Activated naive CD4-positive, alpha-beta T cell treated with Interleukin-2 at 50 U/mL for 16 hours (primary cell): ENCODE results near the gene DNAJC15.
"Not testable (repeated sequence)": the region's sequence is repeated elsewhere in the genome, so short reads cannot be mapped to it uniquely, and the experiment has no call there.

Experiments
- DNase-seq: peaks from one replicate; pipeline ENCODE4 v3.0.0-alpha.2; 2020

DNAJC15 gene

DNA sequence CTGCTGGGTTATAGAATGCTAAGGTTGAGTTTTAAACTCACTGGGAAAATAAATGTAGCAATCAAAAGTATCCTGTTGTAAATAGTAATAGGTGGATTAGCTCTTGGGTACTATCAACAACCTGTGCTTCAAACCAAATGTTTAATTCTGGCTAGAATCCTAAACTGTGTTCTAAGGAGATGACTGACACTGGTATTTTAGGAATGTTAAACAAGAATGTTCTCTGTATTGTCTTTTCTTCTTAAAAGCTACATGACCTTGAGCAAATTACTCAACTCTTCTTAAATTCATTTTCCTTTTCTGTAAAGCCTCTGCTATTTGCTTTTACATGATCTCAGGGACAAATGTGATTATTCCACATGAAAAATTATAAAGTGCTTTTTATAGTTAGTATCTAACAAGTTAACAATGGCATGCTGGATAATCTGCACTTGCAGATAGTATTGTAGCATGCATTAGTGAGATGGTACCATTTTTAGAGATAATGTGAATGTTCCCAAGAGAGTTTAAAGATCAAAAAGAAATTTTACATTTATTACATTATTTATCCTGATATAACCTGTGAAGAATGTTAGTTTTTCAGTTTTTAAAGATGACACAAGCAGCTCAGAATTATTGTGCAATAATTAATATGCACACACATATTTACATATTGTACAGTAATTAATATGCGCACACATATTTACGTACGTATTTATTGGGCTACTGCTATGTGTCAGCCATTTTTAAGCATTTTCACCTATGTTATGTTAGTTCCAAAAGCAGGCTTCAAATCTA is 17.7 kb upstream of the DNAJC15 start:
- no peak for DNase-seq

GRCh38 chr13:43006893-43007631 is 16.3 kb upstream of the DNAJC15 start:
- DNase-seq: no peak

GRCh38 chr13:43008596-43008995 is 14.8 kb upstream of the DNAJC15 start:
- DNase-seq: no peak

- no peak for DNase-seq
These were observed 13.9 kb upstream of the DNAJC15 start for GRCh38 chr13:43009506-43009905.

GRCh38 chr13:43014162-43014561 is 9.2 kb upstream of the DNAJC15 start:
- DNase-seq: no peak

- no peak for DNase-seq
These were observed 7.2 kb upstream of the DNAJC15 start for GRCh38 chr13:43016226-43016625.

DNA sequence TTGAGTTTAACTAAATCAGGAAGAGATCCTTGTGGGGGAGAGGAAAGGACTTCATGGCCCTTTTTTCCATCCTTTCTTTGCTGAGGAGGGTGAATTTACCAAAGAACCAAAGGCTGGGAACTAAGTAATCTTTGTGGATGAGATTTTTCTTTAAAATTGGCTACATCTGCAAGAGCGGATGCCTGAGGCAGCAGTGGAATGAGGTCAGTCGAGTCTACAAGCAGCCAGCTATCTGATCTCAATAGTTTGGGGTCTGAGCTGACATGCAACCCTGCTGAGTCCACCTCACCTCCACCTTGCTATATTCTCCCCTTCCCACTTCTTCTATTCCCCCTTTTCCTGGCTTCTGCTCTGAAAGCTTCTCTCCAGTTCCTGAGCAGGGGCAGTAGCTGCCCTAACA is 3.6 kb upstream of the DNAJC15 start:
- no peak for DNase-seq

DNA sequence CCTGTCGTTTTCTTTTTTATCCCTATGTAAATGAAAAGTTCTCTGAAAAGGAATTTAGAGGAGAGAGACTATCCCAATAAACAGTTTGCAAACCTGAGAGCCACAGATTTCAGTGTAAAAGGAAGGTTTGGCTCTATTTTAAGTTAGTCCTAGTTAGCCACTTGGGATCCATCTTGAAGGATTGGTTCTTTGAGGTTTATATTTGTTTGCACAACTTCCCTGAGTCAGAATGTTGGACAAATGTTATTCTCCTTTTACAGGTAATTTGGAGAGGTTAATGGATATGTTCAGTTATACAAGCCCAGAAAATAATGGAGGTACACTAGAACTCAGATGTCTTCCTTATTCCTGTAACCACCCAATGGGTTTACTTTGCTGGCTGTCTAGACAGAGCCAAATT is 2.6 kb upstream of the DNAJC15 start:
- DNase-seq: no peak

DNA sequence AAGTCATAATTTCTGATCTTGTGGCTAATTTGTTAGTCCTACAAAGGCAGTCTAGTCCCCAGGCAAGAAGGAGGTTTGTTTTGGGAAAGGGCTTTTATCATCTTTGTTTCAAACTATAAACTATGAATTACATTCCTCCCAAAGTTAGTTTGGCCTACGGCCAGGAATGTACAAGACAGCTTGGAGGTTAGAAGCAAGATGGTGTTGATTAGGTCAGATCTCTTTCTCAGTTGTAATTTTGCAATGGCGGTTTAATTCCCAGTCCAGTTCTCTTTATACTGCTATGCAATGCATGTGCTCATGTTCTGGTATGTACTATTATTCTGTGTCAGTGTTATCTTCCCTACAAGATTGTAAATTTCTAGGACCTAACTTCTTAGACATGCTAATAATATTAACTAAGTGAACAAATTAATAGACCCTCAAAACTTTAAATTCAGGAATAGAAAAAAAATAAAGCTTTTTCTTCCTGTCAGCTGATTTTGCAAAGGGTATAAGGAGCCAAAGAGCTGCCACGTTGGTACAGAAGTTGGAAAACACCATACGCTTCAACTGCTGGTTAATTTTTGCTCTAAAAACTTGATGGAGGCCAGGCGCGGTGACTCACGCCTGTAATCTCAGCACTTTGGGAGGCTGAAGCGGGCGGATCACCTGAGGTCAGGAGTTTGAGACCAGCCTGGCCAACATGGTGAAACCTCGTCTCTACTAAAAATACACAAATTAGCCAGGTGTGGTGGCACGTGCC is 1.3 kb upstream of the DNAJC15 start:
- DNase-seq: no peak

- DNase-seq: no peak
These were observed 475 bp upstream of the DNAJC15 start for GRCh38 chr13:43022934-43023288.

- DNase-seq: no peak
These were observed 2.9 kb downstream of the DNAJC15 start for GRCh38 chr13:43026262-43026661.

- no peak for DNase-seq
These were observed 7.2 kb downstream of the DNAJC15 start for GRCh38 chr13:43030548-43030947.

- DNase-seq: no peak
These were observed 8.5 kb downstream of the DNAJC15 start for GRCh38 chr13:43031881-43032280.

GRCh38 chr13:43033038-43033437 is 9.7 kb downstream of the DNAJC15 start:
- no peak for DNase-seq

- DNase-seq: no peak
These were observed 13.2 kb downstream of the DNAJC15 start for GRCh38 chr13:43036351-43037250.

GRCh38 chr13:43039966-43040365 is 16.6 kb downstream of the DNAJC15 start:
- DNase-seq: no peak

DNA sequence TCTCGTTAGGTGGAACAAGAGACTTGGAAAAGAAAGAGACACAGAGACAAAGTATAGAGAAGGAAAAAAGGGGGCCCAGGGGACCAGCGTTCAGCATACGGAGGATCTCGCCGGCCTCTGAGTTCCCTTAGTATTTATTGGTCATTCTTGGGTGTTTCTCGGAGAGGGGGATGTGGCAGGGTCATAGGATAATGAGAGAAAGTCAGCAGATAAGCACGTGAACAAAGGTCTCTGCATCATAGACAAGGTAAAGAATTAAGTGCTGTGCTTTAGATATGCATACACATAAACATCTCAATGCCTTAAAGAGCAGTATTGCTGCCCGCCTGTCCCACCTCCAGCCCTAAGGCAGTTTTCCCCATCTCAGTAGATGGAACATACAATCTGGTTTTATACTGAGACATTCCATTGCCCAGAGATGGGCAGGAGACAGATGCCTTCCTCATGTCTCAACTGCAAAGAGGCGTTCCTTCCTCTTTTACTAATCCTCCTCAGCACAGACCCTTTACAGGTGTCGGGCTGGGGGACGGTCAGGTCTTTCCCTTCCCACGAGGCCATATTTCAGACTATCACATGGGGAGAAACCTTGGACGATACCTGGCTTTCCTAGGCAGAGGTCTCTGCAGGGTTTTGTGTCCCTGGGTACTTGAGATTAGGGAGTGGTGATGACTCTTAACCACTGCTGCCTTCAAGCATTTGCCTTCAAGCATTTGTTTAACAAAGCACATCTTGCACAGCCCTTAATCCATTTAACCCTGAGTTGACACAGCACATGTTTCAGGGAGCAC is 17.4 kb downstream of the DNAJC15 start:
- not testable (repeated sequence) for DNase-seq

GRCh38 chr13:43041369-43041921 is 18.1 kb downstream of the DNAJC15 start:
- DNase-seq: no peak

GRCh38 chr13:43042410-43042921 is 19.1 kb downstream of the DNAJC15 start:
- no peak for DNase-seq

DNA sequence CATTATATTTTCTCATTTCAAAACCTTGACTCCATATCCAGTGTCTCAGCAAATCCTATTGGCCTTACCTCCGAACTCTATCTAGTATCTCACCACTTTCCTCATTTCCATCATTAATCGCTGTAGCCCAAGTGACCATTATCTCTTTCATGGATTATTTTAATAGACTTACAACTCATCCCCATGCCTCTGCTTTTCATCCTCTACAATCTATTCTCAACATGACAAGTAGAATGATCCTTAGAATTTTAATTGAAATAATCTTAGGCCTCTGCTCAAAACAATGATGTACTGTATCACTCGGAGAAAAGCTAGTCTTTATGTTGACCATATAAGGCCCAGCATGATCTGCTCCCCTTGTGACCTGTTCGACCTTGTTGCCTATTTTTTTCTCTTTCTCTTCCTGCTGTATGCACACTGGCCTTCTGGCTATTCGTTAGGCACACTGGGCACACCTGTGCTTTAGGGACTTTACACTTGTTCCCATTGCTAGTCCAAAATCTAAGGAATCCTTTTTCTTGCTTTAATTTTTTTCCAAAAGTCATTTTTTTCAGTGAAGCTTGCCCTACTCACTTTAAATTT is 21.4 kb downstream of the DNAJC15 start:
- DNase-seq: no peak

DNA sequence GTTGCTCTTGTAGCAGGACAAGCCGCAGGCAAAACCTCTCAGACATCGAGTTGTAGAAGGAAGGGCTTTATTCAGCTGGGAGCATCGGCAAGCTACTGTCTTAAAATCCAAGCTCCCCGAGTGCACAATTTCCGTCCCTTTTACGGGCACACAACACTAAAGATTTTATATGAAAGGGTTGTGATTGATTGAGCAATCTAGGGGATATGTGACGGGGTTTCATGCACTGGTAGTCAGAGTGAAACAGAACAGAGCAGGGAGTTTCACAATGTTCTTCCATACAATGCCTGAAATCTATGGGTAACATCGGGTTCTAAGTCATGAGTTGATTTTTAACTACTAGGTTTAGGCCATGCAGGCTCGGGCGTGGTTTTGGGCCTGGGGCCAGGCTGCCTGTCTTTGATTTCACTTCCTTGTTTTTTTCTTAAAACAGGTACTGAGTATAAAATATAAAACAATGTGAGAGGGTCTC is 22.0 kb downstream of the DNAJC15 start:
- DNase-seq: not testable (repeated sequence)
